Endothelial cell (in vitro differentiated cells): Measurements from ENCODE around the gene GTF2A1. TPM values are rescaled to one million over a fixed set of nuclear protein-coding genes. Genes with fewer than 3 reads are reported as not detected.

Experiments used
- DNase-seq: peaks from one replicate; pipeline ENCODE4 v3.0.0; 2021; ENCODE audit warnings: low spot score
- H3K27ac Mint-ChIP-seq: one replicate; pipeline ENCODE4 v1.8.0; 2021; ENCODE audit warnings: mixed read lengths, inconsistent platforms; ENCODE audit not compliant: unreplicated experiment
- H3K27me3 Mint-ChIP-seq: one replicate; pipeline ENCODE4 v1.8.0; 2021; ENCODE audit warnings: mild to moderate bottlenecking, moderate library complexity, mixed read lengths, inconsistent platforms; ENCODE audit not compliant: unreplicated experiment
- H3K36me3 Mint-ChIP-seq: one replicate; pipeline ENCODE4 v1.8.0; 2021; ENCODE audit warnings: mild to moderate bottlenecking, low read depth, mixed read lengths, inconsistent platforms; ENCODE audit not compliant: unreplicated experiment
- H3K4me1 Mint-ChIP-seq: one replicate; pipeline ENCODE4 v1.8.0; 2021; ENCODE audit warnings: mild to moderate bottlenecking, mixed read lengths, inconsistent platforms; ENCODE audit not compliant: unreplicated experiment
- H3K4me3 Mint-ChIP-seq: one replicate; pipeline ENCODE4 v1.8.0; 2021; ENCODE audit warnings: mild to moderate bottlenecking, mixed read lengths, inconsistent platforms; ENCODE audit not compliant: unreplicated experiment
- H3K9me3 Mint-ChIP-seq: one replicate; pipeline ENCODE4 v1.8.0; 2021; ENCODE audit warnings: mixed read lengths, inconsistent platforms; ENCODE audit not compliant: unreplicated experiment
- total RNA-seq: library from RNA; stranded (reverse); fragmentation: NEBNext Ultra II Directional; extraction: Animal tissue kit (Norgen Biotek cat#: 25700); gene quantifications from one replicate; pipeline ENCODE4 v1.2.1, GENCODE V29; 2021; ENCODE audit not compliant: unreplicated experiment
- TF ChIP-seq, protein P1 (sequence below): fragments of 200-600 bp; sonication (generic); IDR thresholded peaks from one replicate; pipeline ENCODE4 v1.5.0; 2021; ENCODE audit warnings: antibody characterized with exemption; ENCODE audit not compliant: unreplicated experiment

Gene GTF2A1
- total RNA-seq, 1 donor from 2014 or later, result 34.6 TPM

DNA sequence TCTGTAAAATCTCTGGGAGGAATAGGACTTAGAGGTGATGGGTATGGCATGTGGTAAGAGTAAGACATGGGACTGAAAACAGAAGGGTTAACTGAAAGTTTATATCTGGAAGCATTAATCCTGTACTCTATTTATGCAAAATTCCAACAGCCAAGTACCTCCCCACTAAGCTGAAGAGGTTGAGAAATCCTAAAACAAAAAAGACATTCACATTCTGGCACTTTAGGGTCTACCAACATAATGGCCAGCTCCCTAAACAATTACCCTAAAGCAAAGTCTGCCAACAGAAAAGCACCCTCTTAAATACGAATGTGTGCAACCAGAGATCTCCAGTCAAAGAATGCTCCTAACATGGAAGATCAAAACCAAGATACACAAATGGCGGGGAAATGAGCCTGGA, 87.4 kb downstream of the GTF2A1 start:
- H3K27ac Mint-ChIP-seq, result no peak overlapping the region
- DNase-seq, result no peak
- H3K4me3 Mint-ChIP-seq, result no peak overlapping the region
- H3K9me3 Mint-ChIP-seq, result no peaks in the 10 kb centered on the region
- TF ChIP-seq, protein P1, sequence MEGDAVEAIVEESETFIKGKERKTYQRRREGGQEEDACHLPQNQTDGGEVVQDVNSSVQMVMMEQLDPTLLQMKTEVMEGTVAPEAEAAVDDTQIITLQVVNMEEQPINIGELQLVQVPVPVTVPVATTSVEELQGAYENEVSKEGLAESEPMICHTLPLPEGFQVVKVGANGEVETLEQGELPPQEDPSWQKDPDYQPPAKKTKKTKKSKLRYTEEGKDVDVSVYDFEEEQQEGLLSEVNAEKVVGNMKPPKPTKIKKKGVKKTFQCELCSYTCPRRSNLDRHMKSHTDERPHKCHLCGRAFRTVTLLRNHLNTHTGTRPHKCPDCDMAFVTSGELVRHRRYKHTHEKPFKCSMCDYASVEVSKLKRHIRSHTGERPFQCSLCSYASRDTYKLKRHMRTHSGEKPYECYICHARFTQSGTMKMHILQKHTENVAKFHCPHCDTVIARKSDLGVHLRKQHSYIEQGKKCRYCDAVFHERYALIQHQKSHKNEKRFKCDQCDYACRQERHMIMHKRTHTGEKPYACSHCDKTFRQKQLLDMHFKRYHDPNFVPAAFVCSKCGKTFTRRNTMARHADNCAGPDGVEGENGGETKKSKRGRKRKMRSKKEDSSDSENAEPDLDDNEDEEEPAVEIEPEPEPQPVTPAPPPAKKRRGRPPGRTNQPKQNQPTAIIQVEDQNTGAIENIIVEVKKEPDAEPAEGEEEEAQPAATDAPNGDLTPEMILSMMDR, result no peak
- no peaks in the 10 kb centered on the region for H3K27me3 Mint-ChIP-seq
- no peaks in the 10 kb centered on the region for H3K4me1 Mint-ChIP-seq
- no peaks in the 10 kb centered on the region for H3K36me3 Mint-ChIP-seq

DNA sequence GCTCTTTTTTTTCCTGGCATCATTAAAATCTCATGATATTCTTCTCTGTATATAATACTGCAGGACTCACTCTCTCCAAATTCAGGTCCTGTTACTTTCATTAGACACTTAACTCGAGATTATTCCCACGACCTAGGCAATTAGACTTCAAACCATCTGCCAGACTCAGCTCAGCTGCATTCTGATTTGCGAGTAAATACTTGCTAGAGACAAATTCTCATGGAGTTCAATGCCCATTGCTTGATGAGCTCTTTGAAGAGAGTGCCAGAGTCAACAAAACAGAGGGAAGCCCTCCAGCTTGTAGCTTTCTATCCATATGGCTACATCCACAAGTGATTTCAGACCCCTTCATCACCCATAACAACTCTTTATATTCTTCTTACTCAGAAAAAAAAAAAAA, 88.3 kb downstream of the GTF2A1 start:
- TF ChIP-seq, protein P1, result no peak
- no peak overlapping the region for H3K4me3 Mint-ChIP-seq

DNA sequence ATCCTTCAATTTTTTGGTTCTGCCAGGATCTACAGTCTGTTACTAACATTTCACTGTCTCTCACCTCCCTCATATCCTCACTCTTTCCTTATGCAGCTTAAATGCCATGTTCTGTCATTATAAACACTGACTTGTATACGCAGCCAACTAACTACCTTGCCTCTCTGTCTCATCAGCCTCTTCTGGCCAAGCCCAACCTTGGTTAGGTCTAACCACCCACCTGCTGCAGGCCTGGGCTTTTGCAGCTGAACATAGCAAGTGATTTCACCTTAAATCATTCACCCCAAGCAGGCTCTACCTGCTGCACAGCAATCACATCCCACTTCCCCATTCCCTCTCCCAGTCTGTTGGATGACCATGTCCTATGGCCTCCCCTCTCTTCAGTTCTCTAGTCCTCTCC, 91.5 kb downstream of the GTF2A1 start:
- no peak overlapping the region for H3K27ac Mint-ChIP-seq
- H3K4me3 Mint-ChIP-seq, result no peak overlapping the region
- H3K36me3 Mint-ChIP-seq, result no peaks in the 10 kb centered on the region
- H3K4me1 Mint-ChIP-seq, result no peaks in the 10 kb centered on the region
- H3K9me3 Mint-ChIP-seq, result no peaks in the 10 kb centered on the region
- no peak for DNase-seq
- TF ChIP-seq, protein P1, result no peak
- no peaks in the 10 kb centered on the region for H3K27me3 Mint-ChIP-seq

More for the DNA sequence above, 88.3 kb downstream of the GTF2A1 start:
- no peaks in the 10 kb centered on the region for H3K4me1 Mint-ChIP-seq
- H3K9me3 Mint-ChIP-seq, result no peaks in the 10 kb centered on the region
- H3K27ac Mint-ChIP-seq, result no peak overlapping the region
- no peak for DNase-seq
- no peaks in the 10 kb centered on the region for H3K27me3 Mint-ChIP-seq
- no peaks in the 10 kb centered on the region for H3K36me3 Mint-ChIP-seq

DNA sequence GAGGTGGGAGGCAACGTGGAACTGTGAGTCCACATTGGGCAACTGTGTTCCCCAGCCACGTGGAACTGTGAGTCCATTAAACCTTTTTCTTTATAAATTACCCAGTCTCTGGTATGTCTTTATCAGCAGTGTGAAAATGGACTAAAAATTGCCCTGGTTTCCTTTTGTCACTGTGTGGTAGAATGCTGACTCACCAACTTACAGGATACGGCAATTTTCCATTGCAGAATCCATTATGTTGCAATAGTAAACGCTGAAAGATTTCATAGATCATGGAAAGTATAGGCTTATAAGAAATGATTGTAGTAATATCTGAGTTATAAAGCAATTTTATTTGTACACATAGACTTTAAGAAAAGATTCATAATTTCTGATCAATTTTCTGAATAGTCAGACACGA, 93.0 kb downstream of the GTF2A1 start:
- Mint-ChIP-seq H3K36me3 (no peaks in the 10 kb centered on the region), H3K4me1 (no peaks in the 10 kb centered on the region), H3K4me3 (no peak overlapping the region), H3K27ac (no peak overlapping the region), H3K27me3 (no peaks in the 10 kb centered on the region), H3K9me3 (no peaks in the 10 kb centered on the region)
- DNase-seq, result no peak
- TF ChIP-seq, protein P1, result no peak

DNA sequence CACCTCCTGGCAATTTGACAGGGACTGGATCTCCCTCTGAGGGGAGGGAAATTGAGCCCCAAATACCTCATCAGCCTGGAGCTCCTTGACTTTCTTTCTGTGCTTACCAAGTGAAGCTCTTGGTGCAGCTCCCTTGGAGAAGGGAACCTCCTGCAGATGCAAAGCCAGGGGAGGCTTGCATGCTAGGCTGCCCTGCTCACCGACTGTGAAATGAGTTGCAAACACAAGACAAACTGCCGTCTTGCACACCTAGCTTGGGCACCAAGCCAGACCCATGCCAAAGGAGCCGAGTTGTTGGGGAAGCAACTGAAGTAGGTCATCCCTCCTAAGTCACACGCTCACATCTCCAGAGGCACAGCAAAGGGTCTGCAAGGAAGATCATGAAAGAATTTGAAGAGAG, 95.2 kb downstream of the GTF2A1 start:
- H3K4me1 Mint-ChIP-seq, result peaks cover 3% of the 10 kb centered on the region
- no peak for DNase-seq
- H3K27me3 Mint-ChIP-seq, result no peaks in the 10 kb centered on the region
- H3K9me3 Mint-ChIP-seq, result peaks cover 4% of the 10 kb centered on the region
- TF ChIP-seq, protein P1, result no peak
- no peaks in the 10 kb centered on the region for H3K36me3 Mint-ChIP-seq
- H3K27ac Mint-ChIP-seq, result no peak overlapping the region
- no peak overlapping the region for H3K4me3 Mint-ChIP-seq

Other genes with a start within 250 kb of the GTF2A1 start
- gene STON2, start 179.4 kb upstream of the GTF2A1 start, total RNA-seq, result 66.8 TPM